ENCODE measurements around the gene CEP350.

- TF ChIP-seq, protein P1, sequence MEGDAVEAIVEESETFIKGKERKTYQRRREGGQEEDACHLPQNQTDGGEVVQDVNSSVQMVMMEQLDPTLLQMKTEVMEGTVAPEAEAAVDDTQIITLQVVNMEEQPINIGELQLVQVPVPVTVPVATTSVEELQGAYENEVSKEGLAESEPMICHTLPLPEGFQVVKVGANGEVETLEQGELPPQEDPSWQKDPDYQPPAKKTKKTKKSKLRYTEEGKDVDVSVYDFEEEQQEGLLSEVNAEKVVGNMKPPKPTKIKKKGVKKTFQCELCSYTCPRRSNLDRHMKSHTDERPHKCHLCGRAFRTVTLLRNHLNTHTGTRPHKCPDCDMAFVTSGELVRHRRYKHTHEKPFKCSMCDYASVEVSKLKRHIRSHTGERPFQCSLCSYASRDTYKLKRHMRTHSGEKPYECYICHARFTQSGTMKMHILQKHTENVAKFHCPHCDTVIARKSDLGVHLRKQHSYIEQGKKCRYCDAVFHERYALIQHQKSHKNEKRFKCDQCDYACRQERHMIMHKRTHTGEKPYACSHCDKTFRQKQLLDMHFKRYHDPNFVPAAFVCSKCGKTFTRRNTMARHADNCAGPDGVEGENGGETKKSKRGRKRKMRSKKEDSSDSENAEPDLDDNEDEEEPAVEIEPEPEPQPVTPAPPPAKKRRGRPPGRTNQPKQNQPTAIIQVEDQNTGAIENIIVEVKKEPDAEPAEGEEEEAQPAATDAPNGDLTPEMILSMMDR (optimal IDR thresholded peaks at IDR 0.05 in 1 of 3, IDR thresholded peaks at IDR 0.05 in 1 of 3, conservative IDR thresholded peaks at IDR 0.05 in 1 of 3; ENCODE audit: extremely low read depth in 1 of 3, insufficient read depth in 2 of 3, low read length in 3 of 3), result no peak
- TF ChIP-seq EZH2 (IDR thresholded peaks at IDR 0.05; ENCODE audit: low read length), result no peak
These were observed 48.6 kb downstream of the CEP350 start for GRCh38 chr1:180003026-180003695.

All from keratinocyte (primary cell).